LHCN-M2 (cell line): ENCODE measurements around the gene SPHK1. TPM values are rescaled to one million over a fixed set of nuclear protein-coding genes. Genes with fewer than 3 reads are reported as not detected.

Experiments
- DNase-seq: peaks from one replicate; pipeline ENCODE4 v3.0.0-alpha.2; 2012; ENCODE audit warnings: low read depth
- total RNA-seq: library from RNA; depleted of rRNA; stranded (reverse); fragments of >200 nt; gene quantifications from 2 replicates; pipeline ENCODE4 v1.2.3, GENCODE V29; 2014

SPHK1 gene
- total RNA-seq, 1 experiment from 2014 or later: 28.4 TPM

DNA sequence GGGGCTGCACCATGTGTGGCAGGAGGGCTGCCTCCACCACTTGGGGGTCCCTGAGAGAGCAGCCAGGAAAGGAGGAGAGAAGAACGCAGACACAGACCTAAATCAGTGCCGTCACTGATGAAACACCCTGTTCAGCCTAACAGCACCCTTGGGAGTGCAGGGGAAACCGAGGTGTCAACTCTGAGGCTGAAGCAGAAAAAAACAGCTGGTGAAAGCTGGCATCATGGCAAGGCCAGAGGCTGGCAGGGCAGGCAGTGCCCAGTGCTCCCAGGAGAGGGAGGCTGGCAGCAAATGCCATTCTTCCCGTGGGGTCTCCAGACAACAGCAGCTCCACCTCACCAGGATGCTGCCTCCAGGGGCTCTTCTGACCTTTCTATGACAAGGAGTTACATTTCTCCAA lies 23.1 kb downstream of the SPHK1 start:
- no peak for DNase-seq

GRCh38 chr17:76408037-76408849 lies 23.8 kb downstream of the SPHK1 start:
- DNase-seq: peak; percentile 45

DNA sequence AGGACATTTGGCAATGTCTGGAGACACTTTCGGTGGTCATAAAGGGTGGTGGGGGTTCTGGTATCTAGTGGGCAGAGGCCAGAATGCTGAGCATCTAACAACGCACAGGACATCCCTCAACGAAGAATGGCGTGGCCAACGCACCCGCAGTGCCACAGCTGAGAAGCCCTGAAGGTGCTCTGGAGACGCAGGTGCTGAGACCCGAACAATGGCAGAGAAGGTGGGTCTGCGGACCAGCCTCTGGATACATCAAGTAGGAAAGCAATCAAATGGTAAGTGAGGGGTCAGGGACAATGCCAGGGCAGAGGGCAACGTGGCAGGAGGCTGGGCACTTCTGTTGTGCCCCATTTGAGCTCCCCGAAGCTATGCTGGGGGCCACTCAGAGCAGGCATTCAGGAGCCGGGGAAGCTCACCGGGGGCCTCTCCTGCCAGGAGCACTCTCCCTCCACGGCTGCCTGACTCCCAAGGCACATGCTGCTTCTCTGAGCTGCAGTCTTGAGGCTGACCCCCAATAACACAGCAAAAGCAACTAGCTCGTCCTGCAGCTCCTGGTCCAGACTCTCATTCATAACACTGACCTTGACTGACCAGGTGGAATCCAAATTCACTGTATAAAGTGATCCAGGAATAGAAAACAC lies 26.0 kb downstream of the SPHK1 start:
- no peak for DNase-seq

- DNase-seq: no peak
These were observed 26.8 kb downstream of the SPHK1 start for GRCh38 chr17:76411247-76411646.

GRCh38 chr17:76414334-76415295 lies 30.2 kb downstream of the SPHK1 start:
- DNase-seq: no peak

- DNase-seq: no peak
These were observed 31.4 kb downstream of the SPHK1 start for GRCh38 chr17:76415786-76416185.

GRCh38 chr17:76416457-76416856 lies 32.0 kb downstream of the SPHK1 start:
- DNase-seq: no peak

- DNase-seq: no peak
These were observed 32.5 kb downstream of the SPHK1 start for GRCh38 chr17:76416899-76417298.

DNA sequence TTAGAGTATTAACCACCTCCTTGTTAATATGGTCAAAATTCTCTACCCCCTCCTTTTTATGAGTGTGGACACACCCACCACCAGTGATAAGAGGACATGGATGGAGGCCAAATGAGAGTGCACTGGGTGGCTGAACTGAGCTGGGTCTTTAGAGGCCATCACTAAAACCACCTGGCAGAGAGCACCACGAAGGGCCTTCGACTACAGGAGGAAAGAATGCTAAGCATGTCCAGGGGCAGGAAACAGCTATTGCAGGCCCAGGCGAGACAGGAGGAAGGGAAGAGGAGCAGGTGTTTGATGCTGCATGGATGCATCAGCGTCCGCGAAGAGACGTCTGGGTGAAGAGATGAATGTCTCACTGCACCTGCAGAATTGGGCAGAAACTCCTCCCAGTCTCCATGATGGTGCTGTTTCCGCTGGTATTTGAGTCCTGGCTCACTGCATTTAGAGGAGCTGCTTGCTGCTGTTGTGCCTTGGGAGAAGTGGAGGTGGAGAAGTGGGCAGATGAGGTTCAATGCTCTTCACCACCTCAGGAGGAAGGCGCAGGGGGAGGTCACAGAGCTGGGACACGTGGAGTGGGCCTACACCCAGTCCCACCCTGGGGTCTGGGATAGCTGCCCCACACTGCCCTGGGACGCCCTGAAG lies 33.2 kb downstream of the SPHK1 start:
- no peak for DNase-seq

DNA sequence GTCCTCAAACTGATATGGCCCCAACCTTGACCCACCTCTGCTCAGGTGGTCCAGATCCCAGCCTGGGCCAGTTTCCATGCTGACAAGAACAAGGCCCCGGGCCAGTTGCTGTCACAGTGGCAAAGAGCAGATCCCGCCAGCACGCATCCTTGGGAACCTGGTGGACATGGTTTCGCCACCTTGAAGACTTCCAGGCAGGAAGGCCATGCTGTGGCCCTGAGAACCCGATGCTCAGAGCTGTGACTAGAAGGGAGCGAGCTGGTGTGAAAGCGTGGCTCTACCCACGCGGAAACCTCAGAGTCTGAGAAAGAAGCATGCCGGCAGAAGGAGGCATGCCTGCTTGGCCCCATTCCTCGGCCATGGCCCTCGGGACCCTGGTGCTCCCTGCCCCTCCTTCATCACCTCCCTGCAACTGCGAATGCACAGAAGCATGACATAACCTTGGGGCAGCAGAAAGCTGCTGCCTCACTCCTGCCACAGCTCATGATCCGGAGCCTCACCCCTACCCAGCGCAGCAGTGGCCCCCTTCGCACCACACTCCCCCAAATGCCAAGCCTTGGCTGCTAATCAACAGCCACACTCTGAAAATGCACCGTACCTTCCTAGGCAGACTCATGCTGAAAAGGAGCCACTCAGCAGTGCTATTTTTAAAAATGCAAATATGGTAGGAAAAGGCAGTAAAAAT lies 35.3 kb downstream of the SPHK1 start:
- no peak for DNase-seq

DNA sequence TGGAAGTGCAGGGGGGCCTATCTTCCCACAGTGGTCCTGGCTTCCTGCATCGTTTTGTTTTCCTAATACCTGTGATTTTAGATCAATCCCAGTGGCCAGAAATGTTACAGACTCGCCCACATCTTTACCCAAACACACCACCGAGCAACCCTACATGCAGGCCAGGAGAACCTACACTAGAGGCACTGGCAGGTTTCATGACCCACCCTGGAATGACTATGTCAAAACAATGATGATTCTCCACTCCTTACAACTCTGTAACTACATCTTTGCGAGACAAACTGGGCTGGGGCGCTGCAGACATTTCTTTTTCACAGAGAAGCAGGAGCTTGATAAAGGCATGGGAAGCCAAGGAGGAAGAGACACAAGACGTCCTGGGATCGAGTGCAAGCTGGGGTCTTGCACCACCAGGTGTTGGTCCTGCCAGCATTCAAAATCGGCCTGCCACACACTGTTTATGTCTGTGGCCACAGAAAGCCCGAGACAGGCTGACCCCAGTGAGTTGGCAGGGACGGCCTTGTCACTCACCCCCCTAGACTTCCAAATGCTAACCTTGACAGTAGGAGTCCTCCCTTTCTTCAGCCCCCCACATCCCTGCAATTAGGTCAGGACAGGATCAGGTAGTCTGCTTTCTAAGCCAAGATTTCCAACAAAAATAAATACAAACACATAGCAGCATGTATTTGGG lies 36.1 kb downstream of the SPHK1 start:
- DNase-seq: no peak

DNA sequence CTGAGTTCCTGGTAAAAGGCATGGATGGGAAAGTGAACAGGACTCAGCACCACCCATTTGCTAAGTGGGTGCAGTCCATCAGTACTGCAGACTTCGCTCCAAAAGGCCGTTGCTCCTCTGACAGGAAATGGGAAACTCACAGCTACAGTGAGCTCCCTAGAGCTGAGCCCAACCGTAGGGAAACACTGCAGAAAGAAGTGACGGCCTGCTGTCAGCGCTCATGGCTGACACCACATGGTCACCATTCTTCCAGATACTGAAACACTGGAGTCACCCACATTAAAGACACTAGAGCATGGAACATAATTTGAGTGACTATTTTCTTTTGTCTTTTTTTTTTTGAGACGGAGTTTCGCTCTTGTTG lies 36.6 kb downstream of the SPHK1 start:
- DNase-seq: no peak

DNA sequence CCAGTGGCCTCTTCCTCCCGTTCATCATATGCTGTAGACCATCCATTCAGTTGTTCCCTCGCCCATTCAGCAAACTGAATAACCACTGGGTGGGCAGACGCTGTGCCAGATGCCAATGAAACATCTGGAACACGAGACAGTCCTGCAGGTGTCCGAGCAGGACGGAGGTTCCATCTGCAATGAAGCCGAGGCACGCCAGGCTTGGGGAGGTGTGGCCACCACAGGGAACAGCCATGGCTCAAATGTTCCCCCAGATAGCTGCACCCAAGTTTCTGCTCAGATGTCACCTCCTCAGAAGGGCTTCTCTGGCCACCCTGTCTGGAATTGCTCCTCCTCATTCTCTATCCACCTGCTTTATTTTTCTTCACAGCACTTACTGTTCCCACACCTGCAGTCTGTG lies 38.0 kb downstream of the SPHK1 start:
- DNase-seq: no peak

DNA sequence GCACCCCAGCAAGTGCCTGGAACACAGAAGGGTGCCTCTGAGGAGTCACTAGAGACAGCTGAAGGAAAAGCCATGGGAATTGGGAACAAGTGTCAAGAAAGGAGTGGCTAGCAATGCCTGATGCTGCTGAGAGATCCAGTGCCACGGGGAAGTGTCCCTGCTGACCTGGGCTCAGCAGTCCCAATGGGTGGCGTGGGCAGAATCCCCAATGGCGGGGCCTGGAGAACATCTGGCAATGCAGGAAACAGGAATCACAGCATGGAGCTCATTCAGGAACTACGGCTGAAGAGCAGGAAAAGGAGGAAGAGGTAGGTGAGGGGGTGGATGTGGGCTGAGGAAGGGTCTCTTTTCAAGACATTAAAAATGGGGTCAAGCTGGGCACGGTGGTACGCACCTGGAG lies 38.5 kb downstream of the SPHK1 start:
- no peak for DNase-seq

GRCh38 chr17:76426853-76427252 lies 42.4 kb downstream of the SPHK1 start:
- no peak for DNase-seq

- peak; percentile 47 for DNase-seq
These were observed 43.3 kb downstream of the SPHK1 start for GRCh38 chr17:76427501-76428231.

DNA sequence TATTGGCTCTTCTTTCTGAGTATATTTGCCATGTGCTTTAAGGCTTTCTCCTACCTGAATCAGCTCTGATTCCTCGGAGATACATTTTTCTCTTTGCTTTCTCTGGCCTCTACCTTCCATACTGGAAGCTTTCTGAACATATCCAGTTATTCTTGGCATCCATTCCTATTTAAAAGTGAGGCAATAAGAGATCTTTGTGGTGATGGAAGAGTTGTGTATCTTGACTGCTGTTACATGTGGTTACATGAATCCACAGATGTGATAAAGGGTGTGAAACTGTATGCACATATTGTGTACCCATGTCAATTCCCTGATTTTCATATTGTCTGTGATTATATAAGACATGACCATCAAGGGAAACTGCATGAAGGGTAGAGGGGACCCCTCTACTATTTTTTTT lies 44.1 kb downstream of the SPHK1 start:
- DNase-seq: no peak

GRCh38 chr17:76431509-76431908 lies 47.1 kb downstream of the SPHK1 start:
- no peak for DNase-seq

GRCh38 chr17:76432004-76432403 lies 47.6 kb downstream of the SPHK1 start:
- DNase-seq: no peak
